GM23338 (cell line): ENCODE data around the gene MYO1E.

Source experiments
- CREB1 ChIP-seq: fragments of 250-450 bp; sonication (Bioruptor Pico); IDR thresholded peaks from 2 replicates; pipeline ENCODE4 v1.5.0; 2020; ENCODE audit warnings: low read depth, mild to moderate bottlenecking, moderate library complexity
- EZH2 ChIP-seq: fragments of 200-600 bp; sonication (generic); IDR thresholded peaks from one replicate; pipeline ENCODE4 v1.8.0; 2017; ENCODE audit warnings: antibody characterized with exemption, mild to moderate bottlenecking, low read depth; ENCODE audit not compliant: unreplicated experiment
- EZH2phosphoT487 ChIP-seq: fragments of 200-600 bp; sonication (generic); IDR thresholded peaks from one replicate; pipeline ENCODE4 v1.8.1; 2018; ENCODE audit warnings: antibody characterized with exemption; ENCODE audit not compliant: unreplicated experiment
- JUNB ChIP-seq: IDR thresholded peaks from one replicate; pipeline ENCODE4 v1.6.1; 2016; ENCODE audit warnings: antibody characterized with exemption; ENCODE audit not compliant: unreplicated experiment
- NANOG ChIP-seq: IDR thresholded peaks from 2 replicates; pipeline ENCODE4 v1.6.1; 2016; ENCODE audit warnings: antibody characterized with exemption, borderline replicate concordance
- POLR2AphosphoS5 ChIP-seq: IDR thresholded peaks from 2 replicates; pipeline ENCODE4 v1.6.1; 2016; ENCODE audit warnings: antibody characterized with exemption, low read depth
- ZNF114 ChIP-seq: fragments of 250-450 bp; sonication (Bioruptor Pico); IDR thresholded peaks from 2 replicates; pipeline ENCODE4 v1.5.0; 2020; ENCODE audit warnings: mild to moderate bottlenecking, moderate library complexity
- ZNF331 ChIP-seq: fragments of 250-450 bp; sonication (Bioruptor Pico); IDR thresholded peaks from 2 replicates; pipeline ENCODE4 v1.5.0; 2020; ENCODE audit warnings: low read depth, mild to moderate bottlenecking, moderate library complexity
- TF ChIP-seq, protein P1 (sequence below), 2 experiments: fragments of 200-600 bp in 1 of 2; sonication (generic) in 1 of 2; conservative IDR thresholded peaks; 2 replicates each; pipeline versions ENCODE4 v1.5.1 to v1.6.1; 2016 to 2017; ENCODE audit warnings: antibody characterized with exemption in 2 of 2, low read depth in 2 of 2, mild to moderate bottlenecking in 2 of 2, moderate library complexity in 1 of 2
- TF ChIP-seq, protein P2 (sequence below): IDR thresholded peaks from 2 replicates; pipeline ENCODE4 v1.6.1; 2016; ENCODE audit warnings: antibody characterized with exemption
- TF ChIP-seq, protein P3 (sequence below): IDR thresholded peaks from one replicate; pipeline ENCODE4 v1.6.1; 2018; ENCODE audit warnings: antibody characterized with exemption; ENCODE audit not compliant: unreplicated experiment
- TF ChIP-seq, protein P4 (sequence below): fragments of 250-450 bp; sonication (Bioruptor Pico); IDR thresholded peaks from 2 replicates; pipeline ENCODE4 v1.5.0; 2020; ENCODE audit warnings: mild to moderate bottlenecking, moderate library complexity

DNA sequence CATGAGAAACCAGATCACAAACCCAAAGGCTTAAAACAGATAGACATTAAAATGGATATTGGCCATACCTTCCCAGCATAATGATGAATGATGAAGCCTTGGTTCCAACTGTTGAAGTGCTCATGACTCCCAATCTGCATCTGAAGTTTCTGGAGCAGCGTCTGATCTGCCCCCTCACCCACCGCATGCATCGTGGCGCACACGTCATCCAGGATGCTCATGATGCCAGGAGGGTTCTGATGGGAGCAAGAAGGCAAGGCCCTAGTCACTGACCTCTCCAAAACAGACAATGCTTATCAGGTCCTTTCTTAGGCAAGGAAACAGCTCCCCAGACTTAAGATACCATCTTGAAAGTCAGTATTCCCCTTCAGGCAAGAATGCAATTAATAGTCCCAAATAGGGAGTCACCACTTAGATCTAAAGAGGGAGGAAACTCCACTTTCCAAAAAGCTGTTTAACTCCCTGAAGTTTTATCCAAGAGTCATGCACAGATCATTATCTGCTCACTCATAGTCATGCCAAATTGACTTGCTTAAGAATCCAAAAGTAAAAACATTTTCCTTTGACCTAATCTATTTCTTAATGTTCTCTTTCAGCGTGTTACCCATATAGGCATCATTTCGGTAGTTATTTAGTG is 163.9 kb downstream of the MYO1E start:
- TF ChIP-seq, protein P1, sequence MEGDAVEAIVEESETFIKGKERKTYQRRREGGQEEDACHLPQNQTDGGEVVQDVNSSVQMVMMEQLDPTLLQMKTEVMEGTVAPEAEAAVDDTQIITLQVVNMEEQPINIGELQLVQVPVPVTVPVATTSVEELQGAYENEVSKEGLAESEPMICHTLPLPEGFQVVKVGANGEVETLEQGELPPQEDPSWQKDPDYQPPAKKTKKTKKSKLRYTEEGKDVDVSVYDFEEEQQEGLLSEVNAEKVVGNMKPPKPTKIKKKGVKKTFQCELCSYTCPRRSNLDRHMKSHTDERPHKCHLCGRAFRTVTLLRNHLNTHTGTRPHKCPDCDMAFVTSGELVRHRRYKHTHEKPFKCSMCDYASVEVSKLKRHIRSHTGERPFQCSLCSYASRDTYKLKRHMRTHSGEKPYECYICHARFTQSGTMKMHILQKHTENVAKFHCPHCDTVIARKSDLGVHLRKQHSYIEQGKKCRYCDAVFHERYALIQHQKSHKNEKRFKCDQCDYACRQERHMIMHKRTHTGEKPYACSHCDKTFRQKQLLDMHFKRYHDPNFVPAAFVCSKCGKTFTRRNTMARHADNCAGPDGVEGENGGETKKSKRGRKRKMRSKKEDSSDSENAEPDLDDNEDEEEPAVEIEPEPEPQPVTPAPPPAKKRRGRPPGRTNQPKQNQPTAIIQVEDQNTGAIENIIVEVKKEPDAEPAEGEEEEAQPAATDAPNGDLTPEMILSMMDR (conservative IDR thresholded peaks at IDR 0.05; ENCODE audit: low read depth in 2 of 2), result no peak
- TF ChIP-seq POLR2AphosphoS5 (no peak), EZH2 (no peak), EZH2phosphoT487 (no peak), CREB1 (no peak), JUNB (no peak), NANOG (no peak), ZNF331 (no peak), ZNF114 (no peak)
- TF ChIP-seq, protein P2, sequence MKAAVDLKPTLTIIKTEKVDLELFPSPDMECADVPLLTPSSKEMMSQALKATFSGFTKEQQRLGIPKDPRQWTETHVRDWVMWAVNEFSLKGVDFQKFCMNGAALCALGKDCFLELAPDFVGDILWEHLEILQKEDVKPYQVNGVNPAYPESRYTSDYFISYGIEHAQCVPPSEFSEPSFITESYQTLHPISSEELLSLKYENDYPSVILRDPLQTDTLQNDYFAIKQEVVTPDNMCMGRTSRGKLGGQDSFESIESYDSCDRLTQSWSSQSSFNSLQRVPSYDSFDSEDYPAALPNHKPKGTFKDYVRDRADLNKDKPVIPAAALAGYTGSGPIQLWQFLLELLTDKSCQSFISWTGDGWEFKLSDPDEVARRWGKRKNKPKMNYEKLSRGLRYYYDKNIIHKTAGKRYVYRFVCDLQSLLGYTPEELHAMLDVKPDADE, result no peak
- TF ChIP-seq, protein P3, sequence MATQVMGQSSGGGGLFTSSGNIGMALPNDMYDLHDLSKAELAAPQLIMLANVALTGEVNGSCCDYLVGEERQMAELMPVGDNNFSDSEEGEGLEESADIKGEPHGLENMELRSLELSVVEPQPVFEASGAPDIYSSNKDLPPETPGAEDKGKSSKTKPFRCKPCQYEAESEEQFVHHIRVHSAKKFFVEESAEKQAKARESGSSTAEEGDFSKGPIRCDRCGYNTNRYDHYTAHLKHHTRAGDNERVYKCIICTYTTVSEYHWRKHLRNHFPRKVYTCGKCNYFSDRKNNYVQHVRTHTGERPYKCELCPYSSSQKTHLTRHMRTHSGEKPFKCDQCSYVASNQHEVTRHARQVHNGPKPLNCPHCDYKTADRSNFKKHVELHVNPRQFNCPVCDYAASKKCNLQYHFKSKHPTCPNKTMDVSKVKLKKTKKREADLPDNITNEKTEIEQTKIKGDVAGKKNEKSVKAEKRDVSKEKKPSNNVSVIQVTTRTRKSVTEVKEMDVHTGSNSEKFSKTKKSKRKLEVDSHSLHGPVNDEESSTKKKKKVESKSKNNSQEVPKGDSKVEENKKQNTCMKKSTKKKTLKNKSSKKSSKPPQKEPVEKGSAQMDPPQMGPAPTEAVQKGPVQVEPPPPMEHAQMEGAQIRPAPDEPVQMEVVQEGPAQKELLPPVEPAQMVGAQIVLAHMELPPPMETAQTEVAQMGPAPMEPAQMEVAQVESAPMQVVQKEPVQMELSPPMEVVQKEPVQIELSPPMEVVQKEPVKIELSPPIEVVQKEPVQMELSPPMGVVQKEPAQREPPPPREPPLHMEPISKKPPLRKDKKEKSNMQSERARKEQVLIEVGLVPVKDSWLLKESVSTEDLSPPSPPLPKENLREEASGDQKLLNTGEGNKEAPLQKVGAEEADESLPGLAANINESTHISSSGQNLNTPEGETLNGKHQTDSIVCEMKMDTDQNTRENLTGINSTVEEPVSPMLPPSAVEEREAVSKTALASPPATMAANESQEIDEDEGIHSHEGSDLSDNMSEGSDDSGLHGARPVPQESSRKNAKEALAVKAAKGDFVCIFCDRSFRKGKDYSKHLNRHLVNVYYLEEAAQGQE, result no peak
- TF ChIP-seq, protein P4, sequence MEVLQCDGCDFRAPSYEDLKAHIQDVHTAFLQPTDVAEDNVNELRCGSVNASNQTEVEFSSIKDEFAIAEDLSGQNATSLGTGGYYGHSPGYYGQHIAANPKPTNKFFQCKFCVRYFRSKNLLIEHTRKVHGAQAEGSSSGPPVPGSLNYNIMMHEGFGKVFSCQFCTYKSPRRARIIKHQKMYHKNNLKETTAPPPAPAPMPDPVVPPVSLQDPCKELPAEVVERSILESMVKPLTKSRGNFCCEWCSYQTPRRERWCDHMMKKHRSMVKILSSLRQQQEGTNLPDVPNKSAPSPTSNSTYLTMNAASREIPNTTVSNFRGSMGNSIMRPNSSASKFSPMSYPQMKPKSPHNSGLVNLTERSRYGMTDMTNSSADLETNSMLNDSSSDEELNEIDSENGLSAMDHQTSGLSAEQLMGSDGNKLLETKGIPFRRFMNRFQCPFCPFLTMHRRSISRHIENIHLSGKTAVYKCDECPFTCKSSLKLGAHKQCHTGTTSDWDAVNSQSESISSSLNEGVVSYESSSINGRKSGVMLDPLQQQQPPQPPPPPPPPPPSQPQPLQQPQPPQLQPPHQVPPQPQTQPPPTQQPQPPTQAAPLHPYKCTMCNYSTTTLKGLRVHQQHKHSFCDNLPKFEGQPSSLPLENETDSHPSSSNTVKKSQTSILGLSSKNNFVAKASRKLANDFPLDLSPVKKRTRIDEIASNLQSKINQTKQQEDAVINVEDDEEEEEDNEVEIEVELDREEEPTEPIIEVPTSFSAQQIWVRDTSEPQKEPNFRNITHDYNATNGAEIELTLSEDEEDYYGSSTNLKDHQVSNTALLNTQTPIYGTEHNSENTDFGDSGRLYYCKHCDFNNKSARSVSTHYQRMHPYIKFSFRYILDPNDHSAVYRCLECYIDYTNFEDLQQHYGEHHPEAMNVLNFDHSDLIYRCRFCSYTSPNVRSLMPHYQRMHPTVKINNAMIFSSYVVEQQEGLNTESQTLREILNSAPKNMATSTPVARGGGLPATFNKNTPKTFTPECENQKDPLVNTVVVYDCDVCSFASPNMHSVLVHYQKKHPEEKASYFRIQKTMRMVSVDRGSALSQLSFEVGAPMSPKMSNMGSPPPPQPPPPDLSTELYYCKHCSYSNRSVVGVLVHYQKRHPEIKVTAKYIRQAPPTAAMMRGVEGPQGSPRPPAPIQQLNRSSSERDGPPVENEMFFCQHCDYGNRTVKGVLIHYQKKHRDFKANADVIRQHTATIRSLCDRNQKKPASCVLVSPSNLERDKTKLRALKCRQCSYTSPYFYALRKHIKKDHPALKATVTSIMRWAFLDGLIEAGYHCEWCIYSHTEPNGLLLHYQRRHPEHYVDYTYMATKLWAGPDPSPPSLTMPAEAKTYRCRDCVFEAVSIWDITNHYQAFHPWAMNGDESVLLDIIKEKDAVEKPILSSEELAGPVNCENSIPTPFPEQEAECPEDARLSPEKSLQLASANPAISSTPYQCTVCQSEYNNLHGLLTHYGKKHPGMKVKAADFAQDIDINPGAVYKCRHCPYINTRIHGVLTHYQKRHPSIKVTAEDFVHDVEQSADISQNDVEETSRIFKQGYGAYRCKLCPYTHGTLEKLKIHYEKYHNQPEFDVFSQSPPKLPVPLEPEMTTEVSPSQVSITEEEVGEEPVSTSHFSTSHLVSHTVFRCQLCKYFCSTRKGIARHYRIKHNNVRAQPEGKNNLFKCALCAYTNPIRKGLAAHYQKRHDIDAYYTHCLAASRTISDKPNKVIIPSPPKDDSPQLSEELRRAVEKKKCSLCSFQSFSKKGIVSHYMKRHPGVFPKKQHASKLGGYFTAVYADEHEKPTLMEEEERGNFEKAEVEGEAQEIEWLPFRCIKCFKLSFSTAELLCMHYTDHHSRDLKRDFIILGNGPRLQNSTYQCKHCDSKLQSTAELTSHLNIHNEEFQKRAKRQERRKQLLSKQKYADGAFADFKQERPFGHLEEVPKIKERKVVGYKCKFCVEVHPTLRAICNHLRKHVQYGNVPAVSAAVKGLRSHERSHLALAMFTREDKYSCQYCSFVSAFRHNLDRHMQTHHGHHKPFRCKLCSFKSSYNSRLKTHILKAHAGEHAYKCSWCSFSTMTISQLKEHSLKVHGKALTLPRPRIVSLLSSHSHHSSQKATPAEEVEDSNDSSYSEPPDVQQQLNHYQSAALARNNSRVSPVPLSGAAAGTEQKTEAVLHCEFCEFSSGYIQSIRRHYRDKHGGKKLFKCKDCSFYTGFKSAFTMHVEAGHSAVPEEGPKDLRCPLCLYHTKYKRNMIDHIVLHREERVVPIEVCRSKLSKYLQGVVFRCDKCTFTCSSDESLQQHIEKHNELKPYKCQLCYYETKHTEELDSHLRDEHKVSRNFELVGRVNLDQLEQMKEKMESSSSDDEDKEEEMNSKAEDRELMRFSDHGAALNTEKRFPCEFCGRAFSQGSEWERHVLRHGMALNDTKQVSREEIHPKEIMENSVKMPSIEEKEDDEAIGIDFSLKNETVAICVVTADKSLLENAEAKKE (CRISPR knock-in tag), result no peak
